Choroid plexus epithelial cell (primary cell): ENCODE data around the gene SMPD3.

Source experiments
- DNase-seq: peaks from one replicate; pipeline ENCODE4 v3.0.0-alpha.2; 2010; ENCODE audit warnings: low read depth
- H3K4me3 ChIP-seq: 2 replicates; pipeline ENCODE4 v1.5.1; 2011; ENCODE audit warnings: low read depth, mild to moderate bottlenecking, control low read depth, low read length, moderate library complexity
- TF ChIP-seq, protein P1 (sequence below): conservative IDR thresholded peaks from 2 replicates; pipeline ENCODE4 v1.5.1; 2011; ENCODE audit warnings: low read depth, mild to moderate bottlenecking, control low read depth, inconsistent platforms, low read length, moderate library complexity

Gene SMPD3

DNA sequence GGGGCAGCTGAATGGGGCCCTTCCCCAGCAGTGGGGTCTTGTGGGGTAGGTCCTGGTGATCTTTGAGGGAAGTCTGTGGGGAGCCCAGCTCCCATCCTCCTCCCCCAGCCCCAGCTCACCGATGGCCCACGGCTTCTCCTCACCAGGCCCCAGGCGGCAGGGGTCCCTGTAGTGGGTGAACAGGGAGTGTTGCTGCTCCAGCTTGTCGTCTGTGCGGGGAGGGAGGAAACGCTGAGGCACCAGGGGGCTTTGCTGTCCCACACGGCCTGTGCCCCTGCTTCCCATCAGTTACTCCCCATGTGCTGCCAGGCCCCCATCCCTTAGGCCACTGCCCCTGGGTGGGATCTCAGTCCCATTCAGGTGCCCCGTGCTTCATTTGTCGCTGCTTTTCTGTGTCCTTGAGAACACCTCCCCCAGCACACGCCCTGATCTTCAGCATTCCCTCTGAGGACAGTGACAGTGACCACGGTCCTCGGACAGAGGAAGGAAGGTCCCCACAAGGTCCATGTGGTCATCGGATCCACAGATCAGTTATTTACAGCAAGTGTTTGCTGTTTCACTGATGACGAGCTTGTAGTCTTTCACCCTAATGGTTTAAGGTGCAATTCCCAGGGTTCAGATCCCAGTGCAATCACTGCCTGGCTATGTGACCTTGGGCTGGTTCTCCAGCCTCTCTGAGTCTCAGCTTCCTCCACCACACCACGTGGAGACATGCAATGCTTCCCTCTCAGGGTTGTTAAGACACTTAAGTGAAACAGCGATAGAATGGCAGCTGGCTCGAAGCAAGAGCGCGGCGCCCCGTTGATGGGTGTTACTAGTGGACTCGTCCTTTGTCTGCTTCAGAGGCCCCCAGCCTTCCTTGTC lies 84.4 kb downstream of the SMPD3 start:
- DNase-seq: peak; percentile 15
- no peak overlapping the region for H3K4me3 ChIP-seq
- TF ChIP-seq, protein P1, sequence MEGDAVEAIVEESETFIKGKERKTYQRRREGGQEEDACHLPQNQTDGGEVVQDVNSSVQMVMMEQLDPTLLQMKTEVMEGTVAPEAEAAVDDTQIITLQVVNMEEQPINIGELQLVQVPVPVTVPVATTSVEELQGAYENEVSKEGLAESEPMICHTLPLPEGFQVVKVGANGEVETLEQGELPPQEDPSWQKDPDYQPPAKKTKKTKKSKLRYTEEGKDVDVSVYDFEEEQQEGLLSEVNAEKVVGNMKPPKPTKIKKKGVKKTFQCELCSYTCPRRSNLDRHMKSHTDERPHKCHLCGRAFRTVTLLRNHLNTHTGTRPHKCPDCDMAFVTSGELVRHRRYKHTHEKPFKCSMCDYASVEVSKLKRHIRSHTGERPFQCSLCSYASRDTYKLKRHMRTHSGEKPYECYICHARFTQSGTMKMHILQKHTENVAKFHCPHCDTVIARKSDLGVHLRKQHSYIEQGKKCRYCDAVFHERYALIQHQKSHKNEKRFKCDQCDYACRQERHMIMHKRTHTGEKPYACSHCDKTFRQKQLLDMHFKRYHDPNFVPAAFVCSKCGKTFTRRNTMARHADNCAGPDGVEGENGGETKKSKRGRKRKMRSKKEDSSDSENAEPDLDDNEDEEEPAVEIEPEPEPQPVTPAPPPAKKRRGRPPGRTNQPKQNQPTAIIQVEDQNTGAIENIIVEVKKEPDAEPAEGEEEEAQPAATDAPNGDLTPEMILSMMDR: no peak

DNA sequence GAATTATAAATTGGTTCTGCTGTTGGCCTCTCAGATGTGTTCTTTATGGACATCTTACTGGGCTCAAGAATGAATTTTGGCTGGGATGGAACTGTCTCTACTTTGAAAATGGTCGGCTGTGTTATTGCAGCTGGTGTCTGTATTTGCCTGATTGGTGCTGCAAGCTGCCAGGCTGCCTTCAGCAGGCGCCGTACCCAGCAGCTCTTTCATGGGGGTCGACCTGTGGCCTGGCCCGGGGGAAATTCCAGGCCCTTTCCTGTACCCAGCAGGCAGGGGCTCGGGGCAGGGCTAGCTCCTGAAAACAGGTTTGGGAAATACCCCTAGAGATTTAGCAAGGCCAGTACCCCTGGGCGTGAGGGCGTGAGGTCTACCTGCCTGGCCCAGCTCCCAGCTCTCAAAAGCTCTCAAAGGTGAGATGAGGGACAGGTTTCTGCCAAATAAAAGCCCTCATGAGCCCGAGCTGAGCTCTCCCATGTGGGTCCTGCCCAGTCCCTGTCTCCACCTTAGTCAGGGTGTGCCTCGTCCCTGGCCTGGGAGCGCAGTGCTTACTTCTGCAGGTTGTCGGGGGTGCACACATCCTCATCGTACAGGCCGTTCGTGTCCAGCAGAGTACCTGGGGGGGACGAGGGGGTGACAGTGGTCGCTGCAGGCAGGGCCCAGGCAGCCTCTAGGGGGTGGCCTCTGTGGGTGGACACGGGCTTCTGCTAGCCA lies 85.2 kb downstream of the SMPD3 start:
- DNase-seq: no peak
- H3K4me3 ChIP-seq: no peak overlapping the region
- TF ChIP-seq, protein P1: no peak

DNA sequence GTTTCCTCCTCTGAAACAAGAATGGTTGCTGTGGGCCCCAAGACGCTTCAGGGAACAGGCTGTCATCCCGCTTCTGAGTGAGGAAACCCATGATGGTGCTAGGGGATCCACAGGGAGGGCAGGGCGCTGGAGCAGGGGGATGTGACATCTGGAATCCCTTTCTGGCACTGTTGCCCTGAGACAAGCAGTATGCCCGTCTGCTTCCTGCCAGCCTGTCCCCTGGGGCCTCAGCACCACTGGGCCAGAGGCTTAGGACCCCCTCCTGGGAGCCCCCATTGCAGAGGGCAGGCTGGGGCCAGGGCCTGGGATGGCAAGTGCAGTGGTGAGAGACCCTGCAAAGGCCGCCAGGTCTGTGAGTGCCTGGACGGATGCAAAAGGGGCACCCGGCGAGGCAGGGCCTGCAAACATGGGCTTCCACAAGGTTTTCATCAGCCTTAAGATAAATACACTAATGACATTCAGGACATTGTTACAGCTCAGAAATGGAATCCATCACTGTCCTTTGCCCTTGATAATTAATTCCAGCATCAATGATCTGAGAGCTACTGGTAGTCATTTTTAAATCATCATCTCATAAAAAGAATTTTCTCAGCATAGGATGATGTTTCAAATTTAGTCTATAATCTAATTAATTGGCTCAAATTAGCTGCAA lies 85.9 kb downstream of the SMPD3 start:
- TF ChIP-seq, protein P1: no peak
- H3K4me3 ChIP-seq: no peak overlapping the region
- DNase-seq: no peak

DNA sequence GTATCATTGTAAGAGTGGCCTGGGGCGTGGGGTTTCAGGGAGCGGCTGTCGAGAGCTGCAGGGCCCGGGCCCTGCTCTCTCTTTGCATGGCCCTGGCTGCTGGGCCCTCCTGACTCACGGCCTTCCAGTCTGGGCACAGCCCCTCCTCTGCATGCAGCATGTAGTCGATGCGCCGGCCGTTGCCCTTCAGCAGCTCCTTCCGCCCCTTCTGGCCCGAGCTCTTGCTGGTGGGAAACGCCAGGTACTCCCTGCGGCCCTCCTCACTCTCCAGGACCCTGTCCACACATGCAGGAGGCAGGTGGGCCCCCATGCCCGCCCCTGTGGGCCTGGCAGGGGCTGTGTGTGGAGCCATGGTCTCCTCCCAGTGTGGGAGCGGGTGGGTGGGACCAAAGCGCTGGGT lies 86.8 kb downstream of the SMPD3 start:
- no peak for DNase-seq
- no peak overlapping the region for H3K4me3 ChIP-seq
- TF ChIP-seq, protein P1: no peak

DNA sequence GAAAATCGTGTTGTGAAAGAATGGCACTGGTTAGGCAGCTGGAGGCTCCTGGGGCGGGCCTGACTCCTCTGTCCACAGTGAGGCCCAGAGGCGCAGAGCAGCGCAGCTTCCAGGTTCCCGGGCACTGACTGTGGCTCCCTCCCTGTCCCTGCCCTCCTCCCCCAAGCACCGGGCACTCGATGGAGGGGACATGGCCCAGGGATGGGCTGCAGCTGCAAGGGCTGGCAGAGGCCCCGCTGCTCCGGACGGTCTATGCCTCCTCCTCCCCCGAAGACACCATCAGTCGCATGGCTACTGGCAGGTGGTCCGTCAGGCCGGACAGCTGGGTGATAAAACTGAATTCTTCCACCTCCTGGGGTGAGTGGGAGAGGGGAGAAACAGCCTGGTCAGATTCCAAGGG lies 87.4 kb downstream of the SMPD3 start:
- no peak for DNase-seq
- TF ChIP-seq, protein P1: no peak
- no peak overlapping the region for H3K4me3 ChIP-seq

DNA sequence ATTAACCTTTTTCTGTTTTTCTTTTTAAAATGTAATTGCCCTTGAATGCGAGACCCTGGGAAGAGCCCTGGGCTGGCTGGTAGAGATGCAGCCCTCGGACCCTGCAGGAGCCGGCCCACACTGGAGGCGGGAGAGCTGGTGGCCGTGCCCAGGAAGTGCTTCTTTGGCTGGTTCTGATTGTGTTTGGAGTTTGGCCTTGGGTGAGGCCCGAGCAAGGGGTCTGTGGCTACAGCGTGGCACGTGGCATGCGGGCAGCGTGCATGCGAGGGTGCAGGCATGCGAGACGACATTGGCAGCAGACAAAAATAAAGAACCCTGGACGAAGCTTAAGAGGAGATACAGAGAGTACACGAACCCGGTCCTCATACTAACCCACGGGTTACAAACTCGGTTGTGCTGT lies 87.8 kb downstream of the SMPD3 start:
- no peak for DNase-seq
- TF ChIP-seq, protein P1: no peak
- H3K4me3 ChIP-seq: no peak overlapping the region
